Neural cell (in vitro differentiated cells): ENCODE results near the gene CALML4.
"Not testable (repeated sequence)": the region's sequence is repeated elsewhere in the genome, so short reads cannot be mapped to it uniquely, and the experiment has no call there.

Experiments used
- CTCF ChIP-seq: fragments of 450-650 bp; IDR thresholded peaks from 2 replicates; pipeline ENCODE4 v1.5.1; 2014; ENCODE audit warnings: antibody characterized with exemption, mild to moderate bottlenecking, moderate library complexity; ENCODE audit not compliant: poor library complexity, severe bottlenecking
- EP300 ChIP-seq: fragments of 450-650 bp; conservative IDR thresholded peaks from 2 replicates; pipeline ENCODE4 v1.6.1; 2014; ENCODE audit warnings: antibody characterized with exemption, mild to moderate bottlenecking, moderate library complexity; ENCODE audit not compliant: poor library complexity, severe bottlenecking
- EZH2 ChIP-seq: fragments of 200-600, 300-800 bp; shearing (Covaris generic), sonication (generic); IDR thresholded peaks from 2 replicates; pipeline ENCODE4 v1.6.1; 2014; ENCODE audit warnings: antibody characterized with exemption, low read length, borderline replicate concordance, mild to moderate bottlenecking; ENCODE audit not compliant: insufficient read depth, poor library complexity, severe bottlenecking
- MXI1 ChIP-seq: fragments of 450-650 bp; conservative IDR thresholded peaks from 2 replicates; pipeline ENCODE4 v1.6.1; 2014; ENCODE audit warnings: antibody characterized with exemption, mild to moderate bottlenecking; ENCODE audit not compliant: poor library complexity, severe bottlenecking
- POLR2AphosphoS5 ChIP-seq: IDR thresholded peaks from 2 replicates; pipeline ENCODE4 v1.6.1; 2012
- RAD21 ChIP-seq: fragments of 450-650 bp; conservative IDR thresholded peaks from 2 replicates; pipeline ENCODE4 v1.6.1; 2014; ENCODE audit warnings: antibody characterized with exemption, mild to moderate bottlenecking, moderate library complexity
- SMC3 ChIP-seq: fragments of 450-650 bp; conservative IDR thresholded peaks from 2 replicates; pipeline ENCODE4 v1.6.1; 2014; ENCODE audit warnings: antibody characterized with exemption, mild to moderate bottlenecking, moderate library complexity; ENCODE audit not compliant: poor library complexity
- TAF1 ChIP-seq: IDR thresholded peaks from 2 replicates; pipeline ENCODE4 v1.6.1; 2012; ENCODE audit warnings: low read depth
- TF ChIP-seq, protein P1 (sequence below): IDR thresholded peaks from 2 replicates; pipeline ENCODE4 v1.6.1; 2012; ENCODE audit warnings: borderline replicate concordance

GRCh38 chr15:68202994-68203393 lies 2.1 kb downstream of the CALML4 start:
- TF ChIP-seq CTCF, RAD21, EP300, POLR2AphosphoS5, EZH2, TAF1, MXI1, SMC3: not testable (repeated sequence)
- TF ChIP-seq, protein P1, sequence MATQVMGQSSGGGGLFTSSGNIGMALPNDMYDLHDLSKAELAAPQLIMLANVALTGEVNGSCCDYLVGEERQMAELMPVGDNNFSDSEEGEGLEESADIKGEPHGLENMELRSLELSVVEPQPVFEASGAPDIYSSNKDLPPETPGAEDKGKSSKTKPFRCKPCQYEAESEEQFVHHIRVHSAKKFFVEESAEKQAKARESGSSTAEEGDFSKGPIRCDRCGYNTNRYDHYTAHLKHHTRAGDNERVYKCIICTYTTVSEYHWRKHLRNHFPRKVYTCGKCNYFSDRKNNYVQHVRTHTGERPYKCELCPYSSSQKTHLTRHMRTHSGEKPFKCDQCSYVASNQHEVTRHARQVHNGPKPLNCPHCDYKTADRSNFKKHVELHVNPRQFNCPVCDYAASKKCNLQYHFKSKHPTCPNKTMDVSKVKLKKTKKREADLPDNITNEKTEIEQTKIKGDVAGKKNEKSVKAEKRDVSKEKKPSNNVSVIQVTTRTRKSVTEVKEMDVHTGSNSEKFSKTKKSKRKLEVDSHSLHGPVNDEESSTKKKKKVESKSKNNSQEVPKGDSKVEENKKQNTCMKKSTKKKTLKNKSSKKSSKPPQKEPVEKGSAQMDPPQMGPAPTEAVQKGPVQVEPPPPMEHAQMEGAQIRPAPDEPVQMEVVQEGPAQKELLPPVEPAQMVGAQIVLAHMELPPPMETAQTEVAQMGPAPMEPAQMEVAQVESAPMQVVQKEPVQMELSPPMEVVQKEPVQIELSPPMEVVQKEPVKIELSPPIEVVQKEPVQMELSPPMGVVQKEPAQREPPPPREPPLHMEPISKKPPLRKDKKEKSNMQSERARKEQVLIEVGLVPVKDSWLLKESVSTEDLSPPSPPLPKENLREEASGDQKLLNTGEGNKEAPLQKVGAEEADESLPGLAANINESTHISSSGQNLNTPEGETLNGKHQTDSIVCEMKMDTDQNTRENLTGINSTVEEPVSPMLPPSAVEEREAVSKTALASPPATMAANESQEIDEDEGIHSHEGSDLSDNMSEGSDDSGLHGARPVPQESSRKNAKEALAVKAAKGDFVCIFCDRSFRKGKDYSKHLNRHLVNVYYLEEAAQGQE: not testable (repeated sequence)
